RWPE1 (cell line): ENCODE data around the gene GLB1L3.

ENCODE experiments used
- CTCF ChIA-PET: fragments of 350-600 bp; sonication (Branson Sonifier 250); formaldehyde crosslinking; extraction: SDS; loops from one replicate; lab custom pipeline; 2021; lab: Yijun Ruan, JAX
- POLR2A ChIA-PET: fragments of 400-600 bp; formaldehyde crosslinking; extraction: SDS; loops from one replicate; lab custom pipeline; 2020; ENCODE audit warnings: antibody characterized with exemption; ENCODE audit not compliant: low non-redundant PET; lab: Yijun Ruan, JAX
- DNase-seq: peaks from one replicate; pipeline ENCODE4 v3.0.0; 2012; ENCODE audit warnings: low spot score
- H3K27ac ChIP-seq: fragments of 450-650 bp; 2 replicates; pipeline ENCODE4 v1.5.1; 2017
- TF ChIP-seq, protein P1 (sequence below): fragments of 450-650 bp; conservative IDR thresholded peaks from 2 replicates; pipeline ENCODE4 v1.5.1; 2017; ENCODE audit warnings: low read depth, mild to moderate bottlenecking

The GLB1L3 gene

DNA sequence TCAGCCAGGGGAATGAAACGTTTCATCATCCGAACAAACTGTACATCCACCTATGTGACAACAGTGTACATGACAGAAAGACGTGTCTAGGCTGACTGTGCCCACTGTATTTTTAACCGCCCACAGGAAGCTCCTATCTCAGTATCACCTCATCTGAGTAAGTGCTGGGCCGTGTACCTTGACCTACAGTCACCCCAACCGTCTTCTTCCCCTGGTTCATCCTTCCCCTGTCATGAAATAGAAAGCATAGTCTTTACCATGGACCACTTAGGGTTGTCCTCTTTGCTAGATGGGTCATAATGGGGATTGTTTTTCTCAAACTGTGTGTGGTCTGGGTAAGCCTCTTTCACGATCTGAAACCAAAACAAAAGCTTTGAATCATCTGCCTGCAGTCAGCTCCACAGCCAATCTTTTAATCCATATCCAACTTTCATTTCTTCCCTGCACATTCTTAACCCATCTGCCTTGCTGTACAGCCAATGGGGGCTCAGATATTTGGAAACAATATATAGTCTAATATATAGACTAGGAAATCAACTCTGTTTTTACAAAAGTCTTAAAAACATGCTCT lies 27.2 kb upstream of the GLB1L3 start:
- CTCF ChIA-PET, result no interaction called here
- POLR2A ChIA-PET, result no interaction called here

DNA sequence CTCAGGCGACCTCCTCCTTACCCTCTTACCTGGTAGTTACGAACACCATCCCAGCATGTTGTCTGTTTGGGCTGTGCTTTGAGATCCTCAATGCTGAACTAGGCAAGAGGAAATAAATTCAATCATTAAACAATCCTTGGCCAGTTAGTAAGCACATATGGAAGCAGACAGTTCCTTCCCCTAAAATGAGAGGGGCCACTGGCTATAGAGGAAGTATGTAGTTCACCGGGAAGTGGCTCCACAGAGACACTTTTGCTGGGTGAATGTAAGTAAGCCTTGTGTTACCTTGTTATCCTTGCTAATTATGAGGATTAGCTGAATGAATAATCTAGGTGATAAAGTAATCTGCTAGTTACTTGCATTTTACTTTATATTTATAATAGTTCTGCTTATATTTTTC lies 25.9 kb upstream of the GLB1L3 start:
- no peak for DNase-seq
- TF ChIP-seq, protein P1, sequence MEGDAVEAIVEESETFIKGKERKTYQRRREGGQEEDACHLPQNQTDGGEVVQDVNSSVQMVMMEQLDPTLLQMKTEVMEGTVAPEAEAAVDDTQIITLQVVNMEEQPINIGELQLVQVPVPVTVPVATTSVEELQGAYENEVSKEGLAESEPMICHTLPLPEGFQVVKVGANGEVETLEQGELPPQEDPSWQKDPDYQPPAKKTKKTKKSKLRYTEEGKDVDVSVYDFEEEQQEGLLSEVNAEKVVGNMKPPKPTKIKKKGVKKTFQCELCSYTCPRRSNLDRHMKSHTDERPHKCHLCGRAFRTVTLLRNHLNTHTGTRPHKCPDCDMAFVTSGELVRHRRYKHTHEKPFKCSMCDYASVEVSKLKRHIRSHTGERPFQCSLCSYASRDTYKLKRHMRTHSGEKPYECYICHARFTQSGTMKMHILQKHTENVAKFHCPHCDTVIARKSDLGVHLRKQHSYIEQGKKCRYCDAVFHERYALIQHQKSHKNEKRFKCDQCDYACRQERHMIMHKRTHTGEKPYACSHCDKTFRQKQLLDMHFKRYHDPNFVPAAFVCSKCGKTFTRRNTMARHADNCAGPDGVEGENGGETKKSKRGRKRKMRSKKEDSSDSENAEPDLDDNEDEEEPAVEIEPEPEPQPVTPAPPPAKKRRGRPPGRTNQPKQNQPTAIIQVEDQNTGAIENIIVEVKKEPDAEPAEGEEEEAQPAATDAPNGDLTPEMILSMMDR, result no peak
- ChIA-PET POLR2A (no interaction called here), CTCF (no interaction called here)
- H3K27ac ChIP-seq, result no peak overlapping the region

More for the DNA sequence above, 27.2 kb upstream of the GLB1L3 start:
- TF ChIP-seq, protein P1, result no peak
- no peak overlapping the region for H3K27ac ChIP-seq
- DNase-seq, result no peak

DNA sequence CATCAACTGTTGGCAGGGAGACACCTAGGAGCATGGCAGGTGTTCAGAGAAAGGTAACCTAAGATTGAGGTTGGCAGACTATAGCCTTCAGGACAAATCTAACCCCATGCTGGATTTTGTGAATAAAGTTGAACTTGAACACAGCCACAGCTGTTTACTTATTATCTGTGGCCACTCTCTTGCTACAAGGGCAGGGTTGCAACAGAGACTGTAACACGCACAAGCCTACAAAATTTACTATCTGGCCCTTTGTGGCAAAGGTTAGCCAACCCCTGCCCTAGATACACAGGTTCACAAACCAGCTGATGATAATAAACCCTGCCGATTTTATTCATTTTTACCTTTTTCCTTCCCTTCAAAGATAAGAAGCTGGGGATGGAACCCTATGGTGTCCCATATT lies 25.5 kb upstream of the GLB1L3 start:
- H3K27ac ChIP-seq, result no peak overlapping the region
- TF ChIP-seq, protein P1, result no peak
- no peak for DNase-seq
- CTCF ChIA-PET, result interaction anchor here (2.1 kb wide), 1 partner anchor 11 kb away, joined by 9 read pairs; no protein-coding TSS in a partner anchor
- POLR2A ChIA-PET, result interaction anchor here (1.3 kb wide), 1 partner anchor 26 kb away, joined by 3 read pairs; the partner anchor contains the start of genes NCAPD3 and VPS26B

DNA sequence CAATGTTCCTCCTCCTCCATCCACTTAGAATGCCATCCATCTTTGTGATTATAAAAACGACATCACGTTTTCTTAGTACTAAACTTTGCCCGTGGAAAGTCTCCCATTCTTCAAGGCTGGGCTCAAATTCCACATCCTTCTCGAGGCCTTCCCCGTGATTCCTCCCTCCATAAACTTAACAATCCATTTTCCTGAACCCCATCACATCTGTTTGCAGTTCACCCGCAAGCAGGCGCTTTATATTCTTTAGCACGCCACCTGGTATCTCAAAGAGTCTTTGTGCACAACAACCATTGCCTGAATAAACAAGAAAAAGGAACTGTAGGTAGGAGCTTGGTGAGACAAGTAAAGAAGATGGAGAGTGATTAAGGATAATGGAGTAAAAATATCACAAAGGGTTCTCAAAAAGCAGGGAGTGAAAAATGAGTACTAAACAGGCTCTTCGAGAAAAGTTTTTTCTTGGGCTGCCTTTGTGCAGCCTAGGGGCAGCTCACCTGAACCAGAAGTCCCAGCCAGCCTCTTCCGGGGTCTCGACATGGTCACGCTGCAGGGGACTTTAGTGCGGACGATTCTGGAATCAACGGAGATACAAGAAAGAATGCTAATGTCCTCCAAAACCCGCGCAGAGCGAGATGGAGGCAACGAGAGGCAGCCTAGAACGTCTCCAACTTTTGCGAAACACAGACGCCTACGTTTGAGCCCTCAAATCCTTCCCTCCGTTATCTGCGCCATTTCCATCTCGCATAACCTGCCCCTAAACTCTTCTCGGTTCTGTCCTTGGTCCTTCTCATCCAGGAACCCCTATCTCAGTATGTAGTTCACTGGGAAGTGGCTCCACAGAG lies 23.6 kb upstream of the GLB1L3 start:
- POLR2A ChIA-PET, result no interaction called here
- H3K27ac ChIP-seq, result peak overlapping the region; percentile 67
- CTCF ChIA-PET, result interaction anchor here (2.1 kb wide), 1 partner anchor 9 kb away, joined by 9 read pairs; no protein-coding TSS in a partner anchor

DNA sequence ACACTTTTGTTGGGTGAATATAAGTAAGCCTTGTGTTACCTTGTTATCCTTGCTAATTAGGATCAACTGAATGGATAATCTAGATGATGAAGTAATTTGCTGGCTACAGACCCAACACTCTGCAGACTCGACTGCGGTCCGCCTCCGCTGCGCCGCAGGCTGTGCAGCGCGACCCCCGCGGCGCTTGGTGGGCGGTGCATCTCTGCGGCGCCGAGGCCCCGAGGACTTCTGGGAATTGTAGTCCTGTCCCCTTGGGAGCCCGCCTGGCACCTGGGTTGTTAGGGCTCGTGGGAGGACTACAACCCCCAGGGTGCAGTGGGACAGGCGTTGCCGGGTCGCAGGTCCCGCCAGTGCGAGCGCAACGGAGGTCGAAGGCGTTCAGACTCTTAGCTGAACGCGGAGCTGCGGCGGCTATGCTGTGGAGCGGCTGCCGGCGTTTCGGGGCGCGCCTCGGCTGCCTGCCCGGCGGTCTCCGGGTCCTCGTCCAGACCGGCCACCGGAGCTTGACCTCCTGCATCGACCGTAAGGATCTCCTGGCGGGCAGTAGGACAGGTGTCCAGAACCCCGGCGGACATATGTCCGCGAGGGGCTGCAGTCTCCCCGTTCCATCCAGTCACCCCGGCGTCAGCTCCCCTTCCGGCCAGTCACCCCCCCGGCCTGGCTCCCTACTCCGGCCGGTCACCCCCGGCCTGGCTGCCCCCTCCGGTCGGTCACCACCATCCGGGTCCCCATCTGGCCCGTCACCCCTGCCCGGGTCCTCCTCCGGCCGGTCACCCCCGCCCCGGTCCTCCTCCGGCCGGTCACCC lies 22.8 kb upstream of the GLB1L3 start, which contains the start of the genes ACAD8 and THYN1:
ACAD8 (plus strand) TSS at position 381 of the 806 bp plus-strand sequence; CDS start at position 414, 33 bp downstream.
THYN1 (minus strand) TSS at position 165 of the 806 bp plus-strand sequence. CDS start 470 bp downstream, outside the sequence.
- ChIA-PET POLR2A (no interaction called here), CTCF (interaction anchor here (0.7 kb wide), 1 partner anchor 10 kb away, joined by 4 read pairs; no protein-coding TSS in a partner anchor)
- H3K27ac ChIP-seq, result peak within 1 kb of the TSS; percentile 67
- TF ChIP-seq, protein P1, result no peak
- peak; percentile 98 for DNase-seq

More for the DNA sequence above, 23.6 kb upstream of the GLB1L3 start:
- DNase-seq, result peak; percentile 27
- TF ChIP-seq, protein P1, result no peak
